ENCODE data around the gene CCDC8.

- TF ChIP-seq POLR2A (IDR thresholded peaks at IDR 0.05; ENCODE audit: low read depth, low read length) (no peak), CTCF (conservative IDR thresholded peaks at IDR 0.05; ENCODE audit: low read depth, low read length) (no peak), MXI1 (IDR thresholded peaks at IDR 0.05; ENCODE audit: borderline replicate concordance, low read depth, low read length) (no peak)
These were observed 15.1 kb upstream of the CCDC8 start, which contains the start of gene PNMA8C for GRCh38 chr19:46428239-46429135.

Data from IMR-90 (cell line).